GM20431 (cell line): ENCODE data around the gene KCNE4.

Experiments
- in situ Hi-C: fragments of 300-500 bp; cut with MseI, MboI; formaldehyde crosslinking; loops from one replicate; pipeline ENCODE4 v1.15.0; 2020; ENCODE audit warnings: low sequenced_read_pairs; ENCODE audit not compliant: unreplicated experiment

Gene KCNE4

DNA sequence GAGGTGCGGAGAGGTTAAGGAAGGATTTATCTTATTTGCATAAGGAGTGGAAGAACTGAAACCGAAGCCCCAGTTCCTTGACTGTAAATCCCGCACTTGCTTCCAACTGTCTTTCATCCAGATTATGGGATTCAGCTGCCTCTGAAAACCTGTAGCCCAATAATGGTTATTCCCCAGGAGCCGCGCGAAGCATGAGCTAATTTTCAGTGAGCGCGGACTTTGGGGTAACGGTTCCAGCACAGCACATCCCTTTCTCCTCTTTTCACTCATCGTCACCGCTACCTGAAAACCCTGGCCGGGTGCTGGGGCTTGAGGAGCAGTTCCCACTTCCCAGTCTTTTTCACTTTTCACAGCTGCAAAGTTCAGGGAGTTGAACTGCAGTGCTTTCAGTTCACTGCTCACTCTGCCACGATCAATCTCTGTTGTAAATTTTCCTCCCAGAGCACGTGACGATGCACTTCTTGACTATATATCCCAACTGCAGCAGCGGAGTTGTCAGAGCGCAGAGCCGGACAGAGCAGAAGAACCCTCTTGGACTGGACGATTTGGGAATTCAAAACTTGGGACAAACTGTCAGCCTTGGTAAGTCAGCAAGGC lies at the start of gene KCNE4:
Gene KCNE4, plus strand, starts transcription at position 498 of the 597 bp plus-strand sequence. CDS start 641 bp downstream, outside the sequence.
- in situ Hi-C loops = no loop called here

GRCh38 chr2:223003191-223003590 lies 48.8 kb upstream of the KCNE4 start:
- in situ Hi-C loops = no loop called here

DNA sequence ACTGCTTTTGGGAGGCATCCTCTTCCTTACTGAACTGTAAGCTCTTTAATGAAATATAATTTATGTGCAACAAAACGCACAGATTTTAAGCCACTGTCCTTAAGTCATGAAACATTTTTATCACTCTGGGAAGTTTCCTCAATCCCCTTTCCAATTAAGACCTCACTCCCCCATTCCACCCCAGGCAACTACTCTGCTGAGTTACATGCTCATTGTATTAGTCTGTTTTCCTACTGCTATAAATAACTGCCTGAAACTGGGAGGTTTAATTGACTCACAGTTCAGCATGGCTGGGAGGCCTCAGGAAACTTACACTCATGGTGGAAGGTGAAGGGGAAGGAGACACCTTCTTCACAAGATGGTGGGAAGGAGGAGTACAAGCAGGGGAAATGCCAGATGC lies 46.5 kb upstream of the KCNE4 start:
- in situ Hi-C loops = no loop called here

DNA sequence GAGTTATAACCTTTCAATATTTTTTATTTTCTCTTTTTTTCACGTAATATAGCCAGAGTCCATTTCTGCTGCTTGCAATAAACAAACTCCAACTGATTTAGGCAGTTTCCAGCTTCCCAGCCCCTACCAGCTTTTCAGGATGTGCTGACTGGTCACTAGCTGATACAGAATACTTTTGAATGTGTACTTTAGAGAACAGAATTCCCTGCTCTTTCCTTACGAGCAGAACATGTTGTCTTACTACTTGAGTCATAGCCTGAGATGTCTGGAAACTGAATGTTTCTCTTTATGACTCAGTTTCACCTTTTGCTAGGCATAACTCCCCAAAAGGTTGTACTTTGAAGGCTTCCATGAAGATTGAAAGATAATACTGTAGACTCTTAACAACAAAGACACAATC lies 44.5 kb upstream of the KCNE4 start:
- in situ Hi-C loops = no loop called here

DNA sequence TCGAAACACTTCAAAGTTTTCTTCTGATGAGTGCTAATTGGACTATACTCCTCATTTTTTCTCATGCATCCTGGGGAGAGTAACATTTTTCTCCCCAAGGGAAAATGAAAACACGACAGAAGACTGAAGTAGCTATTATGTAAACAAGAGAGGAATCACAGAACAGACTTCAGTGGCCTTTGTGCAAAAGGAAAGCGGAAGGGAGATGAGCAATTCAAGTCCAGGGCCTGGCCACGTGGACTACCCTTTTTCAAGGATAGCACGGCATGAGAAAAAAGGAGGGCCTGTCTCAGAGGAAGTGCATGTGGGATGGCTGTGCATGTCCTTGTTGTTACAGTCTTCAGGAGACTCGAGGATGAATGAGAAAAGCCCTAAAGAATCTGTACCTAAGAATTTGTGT lies 43.8 kb upstream of the KCNE4 start:
- in situ Hi-C loops = no loop called here

DNA sequence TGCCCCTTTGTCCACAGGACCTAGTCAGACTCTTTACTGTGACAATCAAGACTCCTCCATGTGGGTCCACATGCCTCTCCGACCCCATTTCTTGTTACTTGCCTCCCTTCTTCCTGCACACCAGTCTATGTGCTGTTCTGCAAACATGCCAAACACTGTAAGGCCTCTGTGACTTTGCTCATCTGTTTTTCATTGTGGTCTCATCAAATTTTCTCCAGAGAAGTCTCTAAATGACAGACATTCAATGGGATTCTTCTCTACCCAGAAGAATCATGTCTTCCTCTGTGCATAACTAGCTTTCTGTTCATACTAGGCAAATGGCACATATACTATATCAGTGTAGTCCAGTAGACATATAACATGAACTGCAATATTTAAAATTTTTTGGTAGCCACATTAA lies 43.0 kb upstream of the KCNE4 start:
- in situ Hi-C loops = no loop called here

- in situ Hi-C loops = no loop called here
Measured at GRCh38 chr2:223010641-223011040, 41.3 kb upstream of the KCNE4 start.

GRCh38 chr2:223012291-223012690 lies 39.7 kb upstream of the KCNE4 start:
- in situ Hi-C loops = no loop called here

DNA sequence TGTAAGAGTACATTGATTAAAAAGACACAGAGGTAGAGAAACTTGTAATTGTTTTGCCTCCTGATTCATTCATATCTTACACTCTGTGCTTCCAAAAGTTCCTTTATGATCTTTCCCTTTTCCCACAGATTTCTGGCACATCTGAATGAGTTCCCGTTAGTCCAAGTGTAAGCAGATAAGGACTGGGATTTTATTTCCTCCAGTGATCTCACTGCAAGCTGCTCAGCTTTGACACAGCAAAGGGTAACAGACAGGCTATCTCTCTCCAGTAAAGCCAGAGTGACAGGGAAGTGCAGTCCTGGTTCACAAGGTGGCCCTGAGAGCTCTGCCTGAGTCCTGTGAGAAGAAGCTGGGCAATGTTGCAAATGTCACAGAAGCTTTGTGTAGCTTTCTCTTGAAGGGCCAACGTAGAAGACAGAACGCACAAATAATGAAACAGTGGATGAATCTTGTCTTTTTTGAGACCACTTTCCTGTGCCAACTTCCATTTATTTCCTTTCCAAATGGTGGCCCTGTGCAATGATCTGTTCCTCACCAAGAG lies 32.5 kb upstream of the KCNE4 start:
- in situ Hi-C loops = no loop called here

GRCh38 chr2:223019987-223020717 lies 31.8 kb upstream of the KCNE4 start:
- in situ Hi-C loops = no loop called here

DNA sequence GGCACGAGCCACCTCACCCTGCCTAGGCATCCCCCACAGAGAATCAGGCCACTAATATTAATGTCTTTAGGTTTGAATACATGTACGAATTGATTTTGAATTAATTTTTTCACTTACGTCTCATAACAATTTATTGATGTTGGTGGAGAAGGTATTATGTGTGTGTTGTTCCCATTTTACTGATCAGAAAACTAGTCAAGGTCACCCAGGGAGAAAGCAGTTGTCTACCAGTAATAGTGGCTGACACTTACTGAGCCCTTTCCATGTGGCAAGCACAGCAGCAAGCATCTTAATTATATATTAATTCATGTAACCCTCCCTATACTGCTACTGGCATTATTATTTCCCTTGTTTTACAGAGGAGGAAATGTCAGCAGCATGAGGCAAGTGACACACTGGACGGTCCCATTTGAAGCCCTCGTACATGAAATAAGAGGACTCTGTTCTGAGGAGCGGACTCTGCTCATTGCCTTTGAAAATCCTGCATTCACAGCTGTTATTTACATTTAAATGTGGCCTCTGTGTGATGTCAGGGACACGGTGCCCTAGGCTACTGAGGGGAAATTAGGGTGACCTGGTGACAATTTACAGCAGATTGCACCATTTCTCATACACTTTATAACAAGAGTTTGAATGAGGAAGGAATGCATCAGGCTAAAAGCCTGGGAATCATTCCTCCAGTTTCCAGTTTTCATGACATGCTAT lies 30.9 kb upstream of the KCNE4 start:
- in situ Hi-C loops = no loop called here

DNA sequence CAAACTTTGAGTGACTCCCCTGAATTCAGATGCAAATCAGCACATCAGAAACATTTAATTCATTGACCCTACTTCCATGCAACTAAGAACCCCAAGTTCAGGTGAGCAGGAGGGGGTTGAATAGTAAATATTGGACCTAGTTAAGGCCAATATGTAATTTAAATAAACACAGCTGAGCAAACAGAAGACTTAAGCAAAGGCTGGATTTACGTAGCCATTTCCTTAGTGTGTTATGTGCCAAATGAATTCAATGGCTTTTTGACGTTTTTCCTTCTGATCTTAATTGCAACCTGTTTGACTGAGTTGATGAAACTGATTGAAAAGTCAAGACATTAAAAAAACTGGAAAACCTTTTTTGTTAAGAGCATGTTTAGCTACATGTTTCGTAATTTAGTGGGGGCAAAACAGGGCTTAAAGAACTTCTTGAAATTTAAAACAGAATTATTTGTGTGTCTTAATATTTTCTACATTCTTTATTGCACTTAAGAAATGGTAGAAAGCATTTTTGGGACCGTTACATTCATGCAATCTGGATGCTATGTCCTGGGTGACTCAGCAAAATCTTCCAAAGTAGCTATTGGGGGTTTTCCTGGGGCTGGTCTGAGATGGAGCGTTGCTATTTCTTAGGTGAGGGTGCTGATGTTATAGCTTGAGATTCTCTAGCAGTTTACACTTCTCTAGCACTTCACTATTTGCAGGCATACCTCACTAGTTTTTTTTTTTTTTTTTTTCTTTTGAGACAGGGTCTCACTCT lies 25.5 kb upstream of the KCNE4 start:
- in situ Hi-C loops = no loop called here

- in situ Hi-C loops = no loop called here
Measured at GRCh38 chr2:223027442-223027841, 24.5 kb upstream of the KCNE4 start.

DNA sequence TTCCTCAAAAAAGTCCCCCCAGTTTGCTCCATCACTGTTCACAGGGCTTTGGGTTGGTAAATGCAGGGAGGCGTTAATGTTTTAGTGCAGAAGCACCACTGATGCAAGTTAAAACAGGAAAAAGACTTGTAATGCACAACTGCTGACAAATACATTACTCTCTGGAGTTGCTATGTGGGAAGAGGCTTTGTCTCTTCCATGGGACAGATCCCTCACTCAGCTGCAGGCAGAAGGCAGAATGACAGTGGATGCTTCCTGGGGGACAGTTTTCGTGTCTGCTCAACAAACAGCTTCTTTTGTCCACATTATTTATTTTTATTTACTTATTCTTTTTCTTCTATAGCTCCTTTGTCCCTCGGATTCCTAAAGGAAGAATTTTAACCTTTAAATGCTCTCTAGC lies 22.7 kb upstream of the KCNE4 start:
- in situ Hi-C loops = no loop called here

GRCh38 chr2:223032187-223033142 lies 19.5 kb upstream of the KCNE4 start:
- in situ Hi-C loops = no loop called here

GRCh38 chr2:223034221-223034975 lies 17.6 kb upstream of the KCNE4 start:
- in situ Hi-C loops = no loop called here

DNA sequence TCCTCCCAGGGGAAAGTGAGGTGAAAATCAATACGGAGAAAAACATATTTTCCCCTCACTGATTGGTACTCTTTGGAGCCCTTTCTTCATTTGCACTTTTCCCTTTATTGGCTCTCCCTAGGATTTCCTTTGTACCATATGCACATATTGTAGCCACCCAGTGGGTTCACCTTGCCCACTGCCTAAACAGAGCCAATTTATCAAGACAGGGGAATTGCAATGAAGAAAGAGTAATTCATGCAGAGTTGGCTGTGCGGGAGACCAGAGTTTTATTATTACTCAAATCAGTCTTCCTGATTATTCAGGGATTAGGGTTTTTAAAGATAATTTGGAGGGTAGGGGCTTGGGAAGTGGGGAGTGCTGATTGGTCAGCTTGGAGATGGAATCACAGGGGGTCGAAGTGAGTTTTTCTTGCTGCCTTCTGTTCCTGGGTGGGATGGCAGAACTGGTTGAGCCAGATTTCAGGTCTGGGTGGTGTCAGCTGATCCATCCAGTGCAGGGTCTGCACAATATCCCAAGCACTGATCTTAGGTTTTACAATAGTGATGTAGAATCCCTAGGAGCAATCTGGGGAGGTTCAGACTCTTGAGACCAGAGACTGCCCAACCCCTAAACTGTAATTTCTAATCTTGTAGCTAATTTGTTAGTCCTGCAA lies 15.1 kb upstream of the KCNE4 start:
- in situ Hi-C loops = no loop called here

GRCh38 chr2:223037445-223037800 lies 14.6 kb upstream of the KCNE4 start:
- in situ Hi-C loops = no loop called here
